ENCODE results near the gene HBD. TPM values are rescaled to one million over a fixed set of nuclear protein-coding genes. Genes with fewer than 3 reads are reported as not detected.

HBD gene
- total and polyA plus RNA-seq, 9 of the 15 experiments (the other 6 are each of a cell fraction or from before 2014, with no cell fraction given): 11.8 to 169 (median 36.0) TPM

DNA sequence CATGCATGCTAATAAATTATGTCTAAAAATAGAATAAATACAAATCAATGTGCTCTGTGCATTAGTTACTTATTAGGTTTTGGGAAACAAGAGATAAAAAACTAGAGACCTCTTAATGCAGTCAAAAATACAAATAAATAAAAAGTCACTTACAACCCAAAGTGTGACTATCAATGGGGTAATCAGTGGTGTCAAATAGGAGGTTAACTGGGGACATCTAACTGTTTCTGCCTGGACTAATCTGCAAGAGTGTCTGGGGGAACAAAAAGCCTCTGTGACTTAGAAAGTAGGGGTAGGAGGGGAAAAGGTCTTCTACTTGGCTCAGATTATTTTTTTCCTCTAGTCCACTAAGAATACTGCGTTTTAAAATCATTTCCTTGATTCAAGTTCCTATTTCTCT is 6.6 kb downstream of the HBD start (continued):
- TF ChIP-seq GABPA (tag; conservative IDR thresholded peaks at IDR 0.05; ENCODE audit: low read depth) (no peak), GATAD2A (IDR thresholded peaks at IDR 0.05) (no peak), HDGF (IDR thresholded peaks at IDR 0.05) (no peak), NEUROD1 (IDR thresholded peaks at IDR 0.05; ENCODE audit: borderline replicate concordance, low read depth, low read length, partially characterized antibody) (no peak), PRDM10 (IDR thresholded peaks at IDR 0.05; ENCODE audit: partially characterized antibody) (peak; percentile 46)
- TF ChIP-seq, protein P1, sequence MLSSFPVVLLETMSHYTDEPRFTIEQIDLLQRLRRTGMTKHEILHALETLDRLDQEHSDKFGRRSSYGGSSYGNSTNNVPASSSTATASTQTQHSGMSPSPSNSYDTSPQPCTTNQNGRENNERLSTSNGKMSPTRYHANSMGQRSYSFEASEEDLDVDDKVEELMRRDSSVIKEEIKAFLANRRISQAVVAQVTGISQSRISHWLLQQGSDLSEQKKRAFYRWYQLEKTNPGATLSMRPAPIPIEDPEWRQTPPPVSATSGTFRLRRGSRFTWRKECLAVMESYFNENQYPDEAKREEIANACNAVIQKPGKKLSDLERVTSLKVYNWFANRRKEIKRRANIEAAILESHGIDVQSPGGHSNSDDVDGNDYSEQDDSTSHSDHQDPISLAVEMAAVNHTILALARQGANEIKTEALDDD (IDR thresholded peaks at IDR 0.05): 0 out of 2 replicates have a peak, but pooled peaks have one; percentile 31

All from K562 (cell line).